HG03103 (cell line): ENCODE results near the gene ST6GALNAC3.

Experiments used
- ATAC-seq: cut with Tn5 transposase; IDR thresholded peaks from one replicate; pipeline ENCODE4 v1.9.1; 2021; ENCODE audit warnings: low read depth; ENCODE audit not compliant: unreplicated experiment

The ST6GALNAC3 gene

DNA sequence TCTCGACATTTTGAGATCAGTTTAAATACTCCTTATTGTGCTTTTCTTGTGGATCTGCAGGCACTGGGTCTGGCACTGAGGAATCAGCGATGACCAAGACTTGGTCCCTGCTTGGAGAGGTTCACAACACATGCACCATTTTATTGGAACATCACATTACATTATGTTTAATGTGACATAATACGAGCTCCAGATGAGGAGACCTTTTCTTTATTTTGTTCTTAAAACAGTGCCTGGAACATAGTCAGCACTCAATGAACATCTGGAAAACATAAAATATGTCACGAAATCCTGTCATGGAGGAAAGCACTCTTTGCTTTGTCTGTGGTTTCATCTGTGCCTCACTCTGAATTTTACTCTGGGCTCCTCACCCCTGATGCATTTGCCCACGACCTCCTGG lies 110.7 kb downstream of the ST6GALNAC3 start:
- no peak for ATAC-seq

GRCh38 chr1:76186554-76187170 lies 112.1 kb downstream of the ST6GALNAC3 start:
- no peak for ATAC-seq

DNA sequence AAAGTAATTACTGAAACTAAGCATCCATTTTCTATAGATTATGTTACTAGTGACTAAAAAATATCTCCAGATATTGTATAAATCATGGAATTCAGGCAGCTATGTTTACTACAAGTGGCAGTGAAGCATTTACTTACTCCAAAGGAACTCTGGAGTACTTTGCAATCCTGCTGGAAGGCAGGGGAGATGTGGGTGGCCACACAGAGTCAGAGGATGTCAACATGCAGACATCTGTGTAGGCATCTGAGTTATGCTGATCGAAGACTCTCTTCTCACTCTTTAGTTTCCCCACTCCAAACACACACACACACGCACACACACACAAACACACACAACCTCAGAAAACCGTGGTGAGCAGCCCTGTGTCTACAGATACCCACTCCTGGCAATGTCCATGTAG lies 112.9 kb downstream of the ST6GALNAC3 start:
- no peak for ATAC-seq

DNA sequence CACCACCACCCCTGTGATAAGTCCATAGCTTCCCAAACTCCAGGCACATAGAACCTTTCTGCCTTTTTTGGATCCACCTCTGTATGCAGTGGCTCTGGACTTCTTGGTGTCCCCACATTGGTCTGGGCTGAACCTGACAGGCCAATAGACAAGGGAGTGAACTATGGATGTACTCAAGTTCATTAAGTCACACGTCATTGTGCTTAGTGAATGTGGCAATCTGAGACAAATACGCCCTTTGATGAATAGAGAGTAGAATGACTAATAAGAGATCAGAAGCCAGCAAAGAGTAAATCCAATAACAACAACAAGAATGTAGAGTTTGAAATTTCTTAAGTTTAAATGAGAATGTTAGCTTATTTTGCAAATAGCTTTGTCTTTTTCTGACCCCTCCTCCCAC lies 114.8 kb downstream of the ST6GALNAC3 start:
- ATAC-seq, result no peak

DNA sequence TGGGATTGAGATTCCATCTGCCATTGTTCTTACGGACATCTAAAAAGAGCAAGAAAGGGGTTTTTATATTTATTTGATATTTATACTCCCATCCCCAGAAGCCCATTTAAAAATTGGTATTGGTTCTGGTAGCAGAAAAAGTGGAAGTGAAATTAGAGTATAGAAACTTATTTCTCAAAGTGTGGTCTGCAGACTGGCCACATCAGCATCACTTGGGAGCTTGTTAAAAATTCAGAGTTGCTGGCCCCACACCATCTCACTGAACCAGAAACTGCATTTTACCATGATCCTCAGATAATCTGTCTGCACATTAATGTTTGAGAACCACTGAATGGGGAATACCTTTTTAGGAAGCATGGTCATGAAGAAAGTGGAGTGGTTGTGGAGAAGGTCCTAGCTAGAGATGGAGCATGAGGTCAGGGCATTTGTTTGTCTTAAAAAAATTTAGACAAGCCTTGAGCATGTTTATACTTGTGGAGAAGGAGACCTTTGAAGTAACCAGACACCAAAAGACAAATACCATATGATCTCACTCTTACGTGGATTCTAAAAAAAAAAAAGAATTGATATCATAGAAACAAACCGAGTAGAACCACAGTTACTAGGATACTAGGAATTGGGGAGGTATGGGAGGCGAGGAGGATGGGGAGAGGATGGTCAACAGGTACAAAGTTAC lies 116.3 kb downstream of the ST6GALNAC3 start:
- peak; percentile 81 for ATAC-seq

GRCh38 chr1:76191561-76191960 lies 117.0 kb downstream of the ST6GALNAC3 start:
- no peak for ATAC-seq

DNA sequence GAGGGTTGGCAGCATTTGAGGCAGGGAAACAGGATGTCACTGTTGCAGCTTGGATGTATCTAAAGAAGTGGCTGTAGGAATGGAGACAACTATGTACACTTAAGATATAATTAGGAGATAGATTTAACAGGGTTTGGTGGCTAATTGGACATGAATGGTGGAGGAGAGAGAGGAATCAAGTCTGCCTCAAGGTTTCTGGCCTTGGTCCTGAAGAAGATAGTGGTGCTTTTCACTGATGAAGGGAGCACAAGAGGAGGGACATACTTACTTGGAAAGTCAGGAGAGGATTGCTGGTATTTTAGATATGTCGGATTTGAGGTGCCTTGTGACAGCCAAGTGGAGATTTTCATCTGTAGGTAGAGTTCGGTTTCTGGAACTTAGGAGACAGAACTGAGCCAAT lies 123.9 kb downstream of the ST6GALNAC3 start:
- no peak for ATAC-seq

DNA sequence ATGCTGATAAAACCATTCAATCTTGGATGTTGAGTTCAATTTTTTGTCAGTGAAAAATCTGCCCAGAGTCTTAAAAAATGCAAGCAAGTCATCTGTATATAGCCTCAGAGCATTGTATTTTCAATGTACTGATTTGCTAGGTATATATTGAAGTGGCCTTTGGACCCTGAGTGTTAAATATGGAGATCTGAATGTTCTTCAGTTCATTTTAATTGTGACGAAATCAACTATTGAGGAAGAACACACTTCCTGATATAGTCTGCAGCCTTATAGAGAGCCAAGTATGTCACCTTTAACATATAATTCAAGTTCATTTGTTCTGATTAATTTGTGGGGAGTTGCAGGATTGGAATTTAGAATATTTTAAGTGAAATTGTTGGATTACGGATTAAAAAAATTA lies 128.1 kb downstream of the ST6GALNAC3 start:
- ATAC-seq, result no peak

DNA sequence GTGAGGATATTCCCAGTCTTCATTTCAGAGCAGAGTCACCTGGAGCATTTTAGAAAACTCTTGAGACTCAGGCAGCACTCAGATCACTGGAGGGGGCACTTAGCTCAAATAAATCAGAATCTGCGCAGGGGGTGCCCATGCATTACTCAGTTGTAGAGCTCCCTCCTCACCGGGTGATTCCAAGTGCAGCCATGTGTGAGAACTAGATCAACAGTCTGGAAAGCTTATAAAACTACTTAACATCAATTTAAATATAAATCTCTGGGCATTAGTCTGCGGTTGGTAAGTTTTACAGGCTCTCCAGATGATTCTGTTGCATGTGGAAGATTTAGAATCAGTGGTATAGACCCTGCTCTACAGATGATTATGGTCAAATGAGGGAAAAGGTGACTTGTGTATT lies 128.6 kb downstream of the ST6GALNAC3 start:
- ATAC-seq, result no peak

DNA sequence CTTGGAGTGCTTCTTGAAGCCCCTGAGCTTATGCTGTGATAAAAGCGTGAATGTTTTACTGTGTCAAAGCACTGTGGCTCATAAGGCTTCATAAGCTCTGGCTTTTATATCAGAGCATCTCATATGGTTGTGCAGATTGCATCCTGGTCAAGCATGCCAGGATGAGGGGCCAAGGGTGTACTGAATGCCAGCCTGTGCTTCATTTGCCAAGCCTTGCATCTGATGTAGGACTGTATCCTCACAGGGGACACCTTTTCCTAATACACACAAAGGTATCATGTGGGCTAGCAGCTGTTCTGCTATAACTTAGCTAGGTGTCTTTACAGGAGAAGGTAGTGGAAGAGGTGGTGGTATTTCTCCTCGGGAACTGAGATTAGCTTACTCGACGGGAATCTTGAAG lies 134.7 kb downstream of the ST6GALNAC3 start:
- ATAC-seq, result no peak

GRCh38 chr1:76209648-76210047 lies 135.1 kb downstream of the ST6GALNAC3 start:
- ATAC-seq, result no peak

- ATAC-seq, result no peak
Measured at GRCh38 chr1:76210160-76210559, 135.6 kb downstream of the ST6GALNAC3 start.

GRCh38 chr1:76218888-76219287 lies 144.3 kb downstream of the ST6GALNAC3 start:
- ATAC-seq, result no peak

GRCh38 chr1:76219366-76219818 lies 144.8 kb downstream of the ST6GALNAC3 start:
- no peak for ATAC-seq

DNA sequence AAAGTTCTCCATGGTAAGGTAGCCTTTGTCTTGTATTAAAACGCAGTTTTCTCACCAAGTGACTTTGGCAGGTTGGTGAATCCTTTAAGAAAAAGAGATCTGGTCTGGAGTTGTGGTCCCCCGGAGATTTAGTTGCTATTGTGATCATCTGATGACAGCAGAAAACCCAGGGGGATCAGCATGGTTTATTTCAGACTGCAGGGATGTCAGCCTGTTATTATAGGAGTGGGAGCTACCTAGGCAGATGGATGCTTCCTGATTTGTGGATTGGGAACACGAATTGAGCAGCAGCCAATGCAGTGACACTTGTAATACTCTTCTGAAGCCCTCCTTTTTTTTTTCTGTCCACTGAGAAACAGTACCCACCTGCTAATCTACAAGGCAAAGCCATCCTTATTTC lies 150.2 kb downstream of the ST6GALNAC3 start:
- ATAC-seq, result no peak

- no peak for ATAC-seq
Measured at GRCh38 chr1:76225526-76225925, 151.0 kb downstream of the ST6GALNAC3 start.

DNA sequence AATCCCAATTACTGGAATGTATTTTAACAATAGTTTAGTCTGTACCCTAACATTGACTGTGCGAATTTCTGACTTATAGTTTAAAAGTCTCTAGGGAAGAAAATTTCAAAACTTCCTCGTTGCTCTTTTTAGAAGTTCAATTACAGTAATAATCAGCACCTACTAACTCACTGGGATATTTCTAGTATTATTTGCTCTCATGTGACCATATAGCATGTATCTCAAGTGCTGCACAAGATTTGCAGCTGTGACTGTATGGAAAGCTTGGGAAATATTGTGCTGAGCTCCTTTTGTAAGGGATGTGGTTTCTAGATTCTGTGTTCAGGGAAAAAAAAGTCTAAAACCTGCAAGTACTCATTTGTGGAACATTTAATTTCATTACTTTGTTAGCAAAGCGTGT lies 153.1 kb downstream of the ST6GALNAC3 start:
- no peak for ATAC-seq

GRCh38 chr1:76229279-76230005 lies 154.9 kb downstream of the ST6GALNAC3 start:
- ATAC-seq, result no peak

DNA sequence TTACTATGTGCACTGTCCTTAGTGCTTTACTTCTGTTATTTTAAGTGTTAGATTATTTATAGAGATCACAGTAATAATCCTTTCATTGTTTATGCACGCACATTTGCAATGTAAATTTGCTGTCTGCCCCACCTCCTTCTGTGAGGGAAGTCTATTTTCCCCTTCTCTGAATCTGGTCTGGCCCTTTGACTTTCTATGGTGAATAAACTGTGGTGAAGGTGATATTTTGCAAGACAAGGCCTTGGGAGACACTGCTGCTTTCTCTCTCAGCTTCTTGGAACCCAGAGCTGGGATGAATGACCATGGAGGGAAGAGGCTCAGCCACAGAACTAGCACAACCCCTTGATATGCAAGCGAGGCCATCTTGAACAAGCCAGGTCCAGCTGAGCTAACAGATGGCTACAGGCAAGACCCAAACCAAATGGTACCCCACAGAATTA lies 156.3 kb downstream of the ST6GALNAC3 start:
- ATAC-seq, result no peak

- ATAC-seq, result no peak
Measured at GRCh38 chr1:76231320-76231719, 156.8 kb downstream of the ST6GALNAC3 start.

- no peak for ATAC-seq
Measured at GRCh38 chr1:76232666-76233065, 158.1 kb downstream of the ST6GALNAC3 start.

- no peak for ATAC-seq
Measured at GRCh38 chr1:76234061-76234460, 159.5 kb downstream of the ST6GALNAC3 start.
